ENCODE data around the gene MED27. TPM values are rescaled to one million over a fixed set of nuclear protein-coding genes. Genes with fewer than 3 reads are reported as not detected.

MED27 gene
- total RNA-seq, 1 donor from 2014 or later, result 15.7 TPM

DNA sequence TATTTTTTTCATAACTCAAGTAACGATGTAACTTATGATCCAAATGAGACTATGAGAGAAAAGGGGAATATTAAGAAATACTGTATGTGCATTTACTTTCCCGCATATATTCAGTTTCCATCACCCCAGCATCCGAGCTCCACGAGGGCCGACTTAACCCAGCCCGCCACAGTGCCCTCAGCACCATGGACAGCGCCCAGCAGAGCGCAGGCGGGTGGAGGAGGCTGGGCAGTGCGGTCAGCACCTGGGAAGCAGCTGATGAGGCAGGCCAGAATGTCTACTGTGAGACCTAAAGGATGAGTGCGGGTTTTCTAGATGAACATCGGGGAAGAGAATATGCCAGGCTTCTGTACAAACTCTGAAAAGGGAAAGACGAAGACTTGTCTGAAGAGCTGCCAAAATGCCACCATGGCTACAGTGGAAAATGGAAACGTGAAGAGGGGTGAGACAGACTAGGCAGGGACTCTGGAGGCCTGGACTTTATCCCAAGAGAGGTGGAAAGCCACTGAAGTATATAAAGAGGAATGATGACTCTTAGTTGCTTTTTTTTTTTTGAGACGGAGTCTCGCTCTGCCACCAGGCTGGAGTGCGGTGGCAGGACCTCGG lies 34.5 kb upstream of the MED27 start:
- Histone ChIP-seq H3K36me3 (no peaks in the 10 kb centered on the region), H3K27ac (no peak overlapping the region), H3K27me3 (ENCODE audit: low read depth) (peaks cover 41% of the 10 kb centered on the region), H3K9me3 (no peaks in the 10 kb centered on the region), H3K4me1 (no peaks in the 10 kb centered on the region), H3K4me3 (no peak overlapping the region)
- TF ChIP-seq, protein P1, sequence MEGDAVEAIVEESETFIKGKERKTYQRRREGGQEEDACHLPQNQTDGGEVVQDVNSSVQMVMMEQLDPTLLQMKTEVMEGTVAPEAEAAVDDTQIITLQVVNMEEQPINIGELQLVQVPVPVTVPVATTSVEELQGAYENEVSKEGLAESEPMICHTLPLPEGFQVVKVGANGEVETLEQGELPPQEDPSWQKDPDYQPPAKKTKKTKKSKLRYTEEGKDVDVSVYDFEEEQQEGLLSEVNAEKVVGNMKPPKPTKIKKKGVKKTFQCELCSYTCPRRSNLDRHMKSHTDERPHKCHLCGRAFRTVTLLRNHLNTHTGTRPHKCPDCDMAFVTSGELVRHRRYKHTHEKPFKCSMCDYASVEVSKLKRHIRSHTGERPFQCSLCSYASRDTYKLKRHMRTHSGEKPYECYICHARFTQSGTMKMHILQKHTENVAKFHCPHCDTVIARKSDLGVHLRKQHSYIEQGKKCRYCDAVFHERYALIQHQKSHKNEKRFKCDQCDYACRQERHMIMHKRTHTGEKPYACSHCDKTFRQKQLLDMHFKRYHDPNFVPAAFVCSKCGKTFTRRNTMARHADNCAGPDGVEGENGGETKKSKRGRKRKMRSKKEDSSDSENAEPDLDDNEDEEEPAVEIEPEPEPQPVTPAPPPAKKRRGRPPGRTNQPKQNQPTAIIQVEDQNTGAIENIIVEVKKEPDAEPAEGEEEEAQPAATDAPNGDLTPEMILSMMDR (IDR thresholded peaks at IDR 0.05), result no peak
- ATAC-seq (peak; percentile 80 to 82), DNase-seq (peak; percentile 64)
- intact Hi-C loops (cut with DNase I), result no loop called here

DNA sequence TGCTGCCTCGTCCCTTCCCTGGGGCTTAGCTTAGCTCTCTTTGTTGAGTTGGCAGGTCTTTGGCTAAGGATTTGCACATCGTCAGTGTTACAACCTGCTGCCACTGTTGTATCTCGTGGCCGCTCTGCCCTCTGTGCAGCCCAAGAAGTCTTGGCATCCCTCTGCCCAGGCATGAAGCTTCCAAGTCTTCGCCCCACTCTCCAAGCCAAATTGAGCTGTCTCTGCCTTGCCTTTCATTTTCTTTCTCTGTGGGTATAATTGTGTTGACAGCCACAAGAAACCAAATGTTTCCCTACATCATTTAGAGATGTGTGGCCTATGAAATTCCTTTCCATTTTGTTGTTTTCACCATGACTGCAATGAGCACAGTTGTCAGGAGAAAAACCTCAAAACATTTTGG lies 29.6 kb upstream of the MED27 start:
- H3K4me3 ChIP-seq, result no peak overlapping the region
- no peak overlapping the region for H3K27ac ChIP-seq
- peaks cover 8% of the 10 kb centered on the region for H3K27me3 ChIP-seq (ENCODE audit: low read depth)
- no peaks in the 10 kb centered on the region for H3K36me3 ChIP-seq
- intact Hi-C loops (cut with DNase I), result no loop called here
- ATAC-seq, result no peak
- H3K4me1 ChIP-seq, result no peaks in the 10 kb centered on the region
- TF ChIP-seq, protein P1 (IDR thresholded peaks at IDR 0.05), result no peak
- H3K9me3 ChIP-seq, result no peaks in the 10 kb centered on the region
- DNase-seq, result no peak

DNA sequence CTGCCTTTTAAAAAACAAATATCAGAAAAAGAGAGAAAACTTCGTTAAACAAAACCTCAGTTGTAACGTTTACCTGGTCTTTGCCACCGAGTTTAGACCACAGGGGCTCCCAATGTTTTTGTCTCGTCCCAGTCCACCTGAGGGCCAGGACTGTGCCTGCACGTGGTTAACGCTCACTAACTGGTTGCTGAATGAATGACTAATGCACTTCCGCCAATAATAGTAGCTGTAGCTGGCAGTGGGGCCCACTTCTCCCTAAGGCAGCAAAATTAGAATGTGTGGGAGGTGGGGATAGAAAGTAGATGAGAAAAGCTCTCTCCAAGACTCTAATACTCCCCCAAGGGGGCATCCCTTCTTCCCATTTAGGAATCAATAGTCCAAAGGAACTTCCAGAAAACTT lies 29.1 kb upstream of the MED27 start:
- Histone ChIP-seq H3K36me3 (no peaks in the 10 kb centered on the region), H3K27ac (no peak overlapping the region), H3K27me3 (ENCODE audit: low read depth) (peaks cover 5% of the 10 kb centered on the region), H3K4me1 (no peaks in the 10 kb centered on the region), H3K4me3 (no peak overlapping the region), H3K9me3 (no peaks in the 10 kb centered on the region)
- intact Hi-C loops (cut with DNase I), result no loop called here
- no peak for ATAC-seq
- TF ChIP-seq, protein P1 (IDR thresholded peaks at IDR 0.05), result no peak
- no peak for DNase-seq

DNA sequence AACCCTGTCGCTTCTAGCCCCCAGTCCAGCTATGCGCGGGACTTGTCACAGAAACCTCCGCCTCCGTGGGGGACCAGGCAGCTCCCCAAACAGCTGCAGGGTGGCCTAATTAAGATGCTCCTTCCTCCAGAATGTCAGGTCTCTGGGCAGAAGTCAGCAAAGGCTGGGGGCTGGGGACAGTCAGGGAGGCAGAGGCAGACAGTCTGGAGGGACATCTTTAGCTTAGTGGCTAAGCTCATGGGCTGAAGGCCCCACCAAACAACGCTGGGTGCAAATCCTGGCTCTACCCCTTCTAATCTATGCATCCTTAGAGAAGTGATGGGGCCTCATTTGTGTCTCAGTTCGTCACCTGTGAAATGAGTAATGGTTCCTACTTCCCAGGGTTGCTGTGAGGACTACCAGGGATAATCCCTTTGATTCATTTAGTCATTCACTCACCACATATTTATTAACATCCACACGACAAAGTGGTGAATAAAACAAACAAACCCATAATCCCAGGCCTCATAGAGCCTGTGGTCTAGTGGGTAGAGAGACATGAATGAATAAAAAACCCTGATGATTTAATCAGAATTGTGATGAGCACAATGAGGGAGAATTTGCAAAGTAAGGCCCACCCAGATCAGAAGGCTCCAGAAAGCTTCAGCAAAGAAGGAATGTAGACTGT lies 20.2 kb upstream of the MED27 start:
- TF ChIP-seq, protein P1 (IDR thresholded peaks at IDR 0.05), result no peak
- Histone ChIP-seq H3K4me1 (no peaks in the 10 kb centered on the region), H3K36me3 (no peaks in the 10 kb centered on the region), H3K4me3 (no peak overlapping the region), H3K9me3 (no peaks in the 10 kb centered on the region), H3K27me3 (ENCODE audit: low read depth) (peaks cover 11% of the 10 kb centered on the region), H3K27ac (no peak overlapping the region)
- intact Hi-C loops (cut with DNase I), result no loop called here
- DNase-seq (no peak), ATAC-seq (no peak)

DNA sequence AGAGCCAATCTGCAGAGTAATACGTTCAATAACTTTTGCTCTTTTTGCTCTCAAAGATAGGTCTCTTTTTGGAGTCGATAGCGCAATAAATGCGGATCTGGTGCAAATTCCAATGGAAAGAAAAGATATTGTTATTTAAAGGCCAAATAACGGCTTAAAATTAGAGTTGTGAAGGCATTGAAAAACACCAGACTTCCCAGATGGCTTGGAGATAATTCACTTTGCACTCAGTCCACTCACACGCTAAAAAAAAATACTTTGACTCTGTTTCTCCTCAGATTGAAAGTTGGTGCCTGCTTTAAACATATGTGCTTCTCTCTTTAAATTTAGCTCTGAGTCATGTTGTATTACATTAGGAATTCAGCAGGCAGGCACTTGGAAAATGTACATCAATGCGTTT lies 19.5 kb upstream of the MED27 start:
- Histone ChIP-seq H3K4me1 (no peaks in the 10 kb centered on the region), H3K36me3 (no peaks in the 10 kb centered on the region), H3K4me3 (no peak overlapping the region), H3K27me3 (ENCODE audit: low read depth) (peaks cover 11% of the 10 kb centered on the region), H3K9me3 (no peaks in the 10 kb centered on the region), H3K27ac (no peak overlapping the region)
- TF ChIP-seq, protein P1 (IDR thresholded peaks at IDR 0.05), result no peak
- no peak for ATAC-seq
- intact Hi-C loops (cut with DNase I), result no loop called here
- DNase-seq, result no peak
